Measurements from ENCODE around the gene ABCB11.

ABCB11 gene

GRCh38 chr2:168916331-168916675, 114.8 kb downstream of the ABCB11 start:
- no peak for TF ChIP-seq CTCF (conservative IDR thresholded peaks at IDR 0.05; ENCODE audit: control insufficient read depth, insufficient read depth, low read depth, low read length)
- no peak for DNase-seq (ENCODE audit: low read depth)
- no peak overlapping the region for H3K4me3 ChIP-seq (ENCODE audit: control insufficient read depth, low read depth, low read length)

GRCh38 chr2:168915441-168916330, 115.4 kb downstream of the ABCB11 start:
- no peak for DNase-seq (ENCODE audit: low read depth)
- no peak for TF ChIP-seq CTCF (conservative IDR thresholded peaks at IDR 0.05; ENCODE audit: control insufficient read depth, insufficient read depth, low read depth, low read length)

DNA sequence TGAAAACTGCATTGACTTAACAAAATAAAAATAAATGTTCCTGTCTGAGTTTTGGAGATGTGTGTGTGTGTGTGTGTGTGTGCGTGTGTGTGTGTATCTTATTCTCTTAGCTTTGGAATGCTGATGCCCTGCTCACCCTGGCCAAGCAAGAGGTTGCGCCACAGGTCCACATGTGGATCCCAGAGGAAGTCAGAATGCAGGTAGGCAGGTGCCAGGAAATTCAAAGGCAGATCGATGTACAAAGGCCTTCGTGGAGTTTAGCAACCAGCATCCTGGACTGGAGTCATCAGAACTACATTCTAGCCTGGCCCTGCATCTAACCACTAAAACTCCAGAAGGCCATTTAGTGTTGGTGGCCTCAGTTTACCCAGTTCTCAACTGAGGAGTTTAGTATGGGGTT, 117.6 kb downstream of the ABCB11 start:
- no peak overlapping the region for H3K4me3 ChIP-seq (ENCODE audit: control insufficient read depth, low read depth, low read length)
- TF ChIP-seq CTCF (conservative IDR thresholded peaks at IDR 0.05; ENCODE audit: control insufficient read depth, insufficient read depth, low read depth, low read length) = no peak
- no peak for DNase-seq (ENCODE audit: low read depth)

More at GRCh38 chr2:168915441-168916330, 115.4 kb downstream of the ABCB11 start:
- H3K4me3 ChIP-seq (ENCODE audit: control insufficient read depth, low read depth, low read length) = no peak overlapping the region

DNA sequence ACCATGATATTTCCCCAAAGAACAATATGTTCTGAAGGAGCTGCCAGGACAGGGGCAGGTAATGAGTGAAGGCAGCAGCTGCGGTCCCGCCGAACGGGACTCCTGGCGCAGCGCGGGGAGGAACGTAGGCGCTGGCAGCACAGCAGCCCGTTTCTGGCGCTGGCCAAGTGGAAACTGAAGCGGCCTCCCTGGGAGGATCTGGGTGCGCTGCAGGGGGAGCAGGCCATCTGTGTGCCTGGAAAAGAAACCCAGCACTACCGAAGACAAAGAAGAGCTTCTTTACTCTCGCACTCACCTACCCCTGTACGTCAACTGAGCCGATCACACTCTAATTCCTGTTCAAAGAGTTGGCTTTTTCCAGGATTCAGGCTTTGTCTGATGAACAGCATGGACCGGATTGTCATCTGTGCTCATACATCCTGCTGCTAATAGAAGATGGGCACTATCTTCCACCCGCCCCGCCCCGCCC, 118.2 kb downstream of the ABCB11 start:
- peak; percentile 17 for DNase-seq (ENCODE audit: low read depth)
- no peak for TF ChIP-seq CTCF (conservative IDR thresholded peaks at IDR 0.05; ENCODE audit: control insufficient read depth, insufficient read depth, low read depth, low read length)
- H3K4me3 ChIP-seq (ENCODE audit: control insufficient read depth, low read depth, low read length) = peak overlapping the region; percentile 23

- H3K4me3 ChIP-seq (ENCODE audit: control insufficient read depth, low read depth, low read length) = no peak overlapping the region
- TF ChIP-seq CTCF (conservative IDR thresholded peaks at IDR 0.05; ENCODE audit: control insufficient read depth, insufficient read depth, low read depth, low read length) = no peak
- DNase-seq (ENCODE audit: low read depth) = no peak
Measured at GRCh38 chr2:168912466-168912865, 118.7 kb downstream of the ABCB11 start.

DNA sequence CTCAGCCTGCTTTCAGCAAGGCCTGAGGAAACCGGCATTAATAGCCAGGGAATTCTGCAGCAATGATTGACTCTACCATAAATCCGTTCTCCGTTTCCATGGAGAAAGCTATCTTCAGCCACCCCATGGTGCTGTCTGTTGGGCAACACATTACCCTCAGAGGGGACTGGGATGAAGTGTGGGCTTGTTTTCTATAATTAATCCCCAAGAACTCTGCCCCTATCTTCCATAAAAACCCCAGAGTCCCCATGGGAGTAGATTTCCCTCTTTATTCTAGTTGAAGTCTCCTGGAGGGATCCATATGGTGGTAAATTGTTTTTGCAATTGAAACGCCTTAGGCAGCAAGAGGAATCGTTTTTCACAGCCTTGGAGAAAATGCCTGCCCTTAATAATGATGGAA, 120.8 kb downstream of the ABCB11 start:
- DNase-seq (ENCODE audit: low read depth) = no peak
- H3K4me3 ChIP-seq (ENCODE audit: control insufficient read depth, low read depth, low read length) = no peak overlapping the region
- TF ChIP-seq CTCF (conservative IDR thresholded peaks at IDR 0.05; ENCODE audit: control insufficient read depth, insufficient read depth, low read depth, low read length) = no peak
